HCT116 (cell line): ENCODE data around the gene C4orf50.

ENCODE experiments used
- CTCF ChIP-seq, 3 experiments: fragments of 200-600 bp in 1 of 3; sonication (generic) in 1 of 3; IDR thresholded peaks in 2 of 3; conservative IDR thresholded peaks in 1 of 3; 2 replicates each; pipeline ENCODE4 v1.5.1; 2012 to 2017; ENCODE audit warnings: low read depth in 2 of 3, low read length in 2 of 3, antibody characterized with exemption in 1 of 3, borderline replicate concordance in 1 of 3, control low read depth in 1 of 3, mild to moderate bottlenecking in 1 of 3, mixed read lengths in 1 of 3, mixed run types in 1 of 3, moderate library complexity in 1 of 3; ENCODE audit not compliant: insufficient read depth in 1 of 3
- EGR1 ChIP-seq: IDR thresholded peaks from 2 replicates; pipeline ENCODE4 v1.6.1; 2012; ENCODE audit warnings: low read depth
- ELF1 ChIP-seq: IDR thresholded peaks from 2 replicates; pipeline ENCODE4 v1.6.1; 2012; ENCODE audit warnings: low read depth, borderline replicate concordance
- EZH2 ChIP-seq: fragments of 200-600 bp; sonication (generic); IDR thresholded peaks from 2 replicates; pipeline ENCODE4 v1.6.1; 2017; ENCODE audit warnings: antibody characterized with exemption, mixed run types
- JUND ChIP-seq: IDR thresholded peaks from 2 replicates; pipeline ENCODE4 v1.6.1; 2012
- MAX ChIP-seq: IDR thresholded peaks from 2 replicates; pipeline ENCODE4 v1.6.1; 2012
- REST ChIP-seq: IDR thresholded peaks from 2 replicates; pipeline ENCODE4 v1.6.1; 2012; ENCODE audit warnings: low read depth
- SRF ChIP-seq: IDR thresholded peaks from 2 replicates; pipeline ENCODE4 v1.6.1; 2012; ENCODE audit warnings: low read depth
- ZBTB33 ChIP-seq: IDR thresholded peaks from 2 replicates; pipeline ENCODE4 v1.6.1; 2011; ENCODE audit warnings: mild to moderate bottlenecking, low read length, moderate library complexity; ENCODE audit not compliant: insufficient replicate concordance; ENCODE audit errors: extremely low read depth
- ZNF274 ChIP-seq: fragments of 200-500 bp; sonication (Bioruptor generic); IDR thresholded peaks from 2 replicates; pipeline ENCODE4 v1.6.1; 2014; ENCODE audit warnings: mild to moderate bottlenecking, low read depth, low read length, inconsistent platforms

- TF ChIP-seq EZH2: no peak
- no peak for TF ChIP-seq SRF
- no peak for TF ChIP-seq EGR1
- no peak for TF ChIP-seq REST
- no peak for TF ChIP-seq CTCF (IDR thresholded peaks at IDR 0.05 in 2 of 3, conservative IDR thresholded peaks at IDR 0.05 in 1 of 3; ENCODE audit: borderline replicate concordance in 1 of 3, insufficient read depth in 1 of 3, low read depth in 2 of 3, low read length in 2 of 3)
- TF ChIP-seq ZNF274: no peak
- no peak for TF ChIP-seq ELF1
- no peak for TF ChIP-seq JUND
- no peak for TF ChIP-seq MAX
- TF ChIP-seq ZBTB33: no peak
These were observed 37.2 kb upstream of the C4orf50 start for GRCh38 chr4:6055436-6055835.
